Fibroblast of lung (primary cell): ENCODE measurements around the gene RIPOR3. TPM values are rescaled to one million over a fixed set of nuclear protein-coding genes. Genes with fewer than 3 reads are reported as not detected.

ENCODE experiments used
- DNase-seq, 2 donors: peaks; one replicate each; pipeline versions ENCODE4 v3.0.0 to v3.0.0-alpha.2; 2010; ENCODE audit warnings: low read depth in 2 of 2
- H2AFZ ChIP-seq: 2 replicates; pipeline ENCODE4 v1.5.1; 2012; ENCODE audit warnings: low read length, control low read depth, inconsistent platforms
- H3K27ac ChIP-seq: 2 replicates; pipeline ENCODE4 v1.5.1; 2011; ENCODE audit warnings: low read length, control low read depth; ENCODE audit not compliant: insufficient read depth
- H3K27me3 ChIP-seq: 2 replicates; pipeline ENCODE4 v1.5.1; 2011; ENCODE audit warnings: mild to moderate bottlenecking, low read length; ENCODE audit not compliant: control insufficient read depth, insufficient read depth
- H3K36me3 ChIP-seq: 2 replicates; pipeline ENCODE4 v1.5.1; 2011; ENCODE audit warnings: low read length; ENCODE audit not compliant: control insufficient read depth, insufficient read depth
- H3K4me1 ChIP-seq: 2 replicates; pipeline ENCODE4 v1.5.1; 2011; ENCODE audit warnings: low read length; ENCODE audit not compliant: control insufficient read depth, insufficient read depth; ENCODE audit errors: extremely low read depth
- H3K4me2 ChIP-seq: 2 replicates; pipeline ENCODE4 v1.5.1; 2011; ENCODE audit warnings: low read length, control low read depth; ENCODE audit not compliant: insufficient read depth; ENCODE audit errors: extremely low read depth
- H3K4me3 ChIP-seq, 4 experiments: fragments of 200-600 bp in 1 of 4; sonication (generic) in 1 of 4; replicated peaks in 1 of 4; 2 replicates each; pipeline ENCODE4 v1.5.1; 2011 to 2016; ENCODE audit warnings: low read length in 4 of 4, low read depth in 3 of 4, mild to moderate bottlenecking in 3 of 4, control low read depth in 2 of 4, inconsistent platforms in 1 of 4, mixed read lengths in 1 of 4; ENCODE audit not compliant: insufficient read depth in 1 of 4; ENCODE audit errors: control extremely low read depth in 1 of 4
- H3K79me2 ChIP-seq: 2 replicates; pipeline ENCODE4 v1.5.1; 2012; ENCODE audit warnings: mild to moderate bottlenecking, low read length, inconsistent platforms; ENCODE audit not compliant: control insufficient read depth, insufficient read depth
- H3K9ac ChIP-seq: 2 replicates; pipeline ENCODE4 v1.5.1; 2011; ENCODE audit warnings: mild to moderate bottlenecking, low read length, control low read depth; ENCODE audit not compliant: insufficient read depth
- H3K9me3 ChIP-seq: 2 replicates; pipeline ENCODE4 v1.5.1; 2012; ENCODE audit warnings: low read depth, low read length; ENCODE audit not compliant: control insufficient read depth, insufficient read depth
- H4K20me1 ChIP-seq: 2 replicates; pipeline ENCODE4 v1.5.1; 2011; ENCODE audit warnings: low read length; ENCODE audit not compliant: control insufficient read depth, insufficient read depth; ENCODE audit errors: extremely low read depth
- CTCF ChIP-seq, 2 donors: IDR thresholded peaks in 1 of 2; conservative IDR thresholded peaks in 1 of 2; 1 replicate in 1 of 2; 2 replicates in 1 of 2; pipeline ENCODE4 v1.5.1; 2011 to 2012; ENCODE audit warnings: low read length in 2 of 2, control low read depth in 1 of 2, inconsistent platforms in 1 of 2, low read depth in 1 of 2, mild to moderate bottlenecking in 1 of 2
- EZH2 ChIP-seq: IDR thresholded peaks from 2 replicates; pipeline ENCODE4 v1.5.1; 2012; ENCODE audit warnings: low read length, control low read depth, mild to moderate bottlenecking; ENCODE audit errors: missing control alignments
- polyA plus RNA-seq, 2 donors: library from polyadenylated mRNA; depleted of rRNA in 1 of 2; stranded (reverse) in 1 of 2; unstranded in 1 of 2; fragments of >200 nt; gene quantifications; 2 replicates each; pipeline ENCODE4 v1.2.1, GENCODE V29; 2011 to 2012; ENCODE audit warnings: missing spikeins in 1 of 2
- total RNA-seq: library from RNA; depleted of rRNA; stranded (reverse); fragments of >200 nt; gene quantifications from 2 replicates; pipeline ENCODE4 v1.2.1, GENCODE V29; 2014

Gene RIPOR3
- total and polyA plus RNA-seq, 2 donors (not counting 1 experiment from before 2014, with no cell fraction given): 2.0 to 4.1 TPM

DNA sequence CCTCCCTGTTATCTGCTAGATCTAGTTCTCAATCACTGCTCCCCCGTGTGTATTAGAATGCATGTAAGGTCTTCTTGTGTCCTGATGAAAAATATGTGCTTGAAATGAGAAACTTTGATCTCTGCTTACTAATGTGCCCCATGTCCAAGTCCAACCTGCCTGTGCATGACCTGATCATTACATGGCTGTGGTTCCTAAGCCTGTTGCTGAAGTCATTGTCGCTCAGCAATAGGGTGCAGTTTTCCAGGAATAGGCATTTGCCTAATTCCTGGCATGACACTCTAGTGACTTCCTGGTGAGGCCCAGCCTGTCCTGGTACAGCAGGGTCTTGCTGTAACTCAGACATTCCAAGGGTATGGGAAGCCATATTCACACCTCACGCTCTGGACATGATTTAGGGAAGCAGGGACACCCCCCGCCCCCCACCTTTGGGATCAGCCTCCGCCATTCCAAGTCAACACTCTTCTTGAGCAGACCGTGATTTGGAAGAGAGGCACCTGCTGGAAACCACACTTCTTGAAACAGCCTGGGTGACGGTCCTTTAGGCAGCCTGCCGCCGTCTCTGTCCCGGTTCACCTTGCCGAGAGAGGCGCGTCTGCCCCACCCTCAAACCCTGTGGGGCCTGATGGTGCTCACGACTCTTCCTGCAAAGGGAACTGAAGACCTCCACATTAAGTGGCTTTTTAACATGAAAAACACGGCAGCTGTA, 107.7 kb downstream of the RIPOR3 start:
- no peak for TF ChIP-seq CTCF (conservative IDR thresholded peaks at IDR 0.05 in 1 of 2, IDR thresholded peaks at IDR 0.05 in 1 of 2; ENCODE audit: low read depth in 1 of 2, low read length in 2 of 2)
- TF ChIP-seq EZH2: no peak
- peaks cover 24% of the 10 kb centered on the region for H3K36me3 ChIP-seq
- no peak overlapping the region for H3K4me3 ChIP-seq
- no peaks in the 10 kb centered on the region for H4K20me1 ChIP-seq
- H3K27me3 ChIP-seq: no peaks in the 10 kb centered on the region
- no peak overlapping the region for H2AFZ ChIP-seq
- H3K27ac ChIP-seq: no peak overlapping the region
- no peak overlapping the region for H3K4me2 ChIP-seq
- no peak overlapping the region for H3K9ac ChIP-seq
- no peak for DNase-seq
- no peaks in the 10 kb centered on the region for H3K9me3 ChIP-seq
- no peaks in the 10 kb centered on the region for H3K79me2 ChIP-seq
- H3K4me1 ChIP-seq: no peaks in the 10 kb centered on the region

- Histone ChIP-seq H3K27ac (no peak overlapping the region), H3K4me3 (no peak overlapping the region), H3K4me1 (no peaks in the 10 kb centered on the region), H3K27me3 (no peaks in the 10 kb centered on the region), H3K9me3 (no peaks in the 10 kb centered on the region), H3K4me2 (no peak overlapping the region), H3K79me2 (no peaks in the 10 kb centered on the region), H3K9ac (no peak overlapping the region), H3K36me3 (peaks cover 26% of the 10 kb centered on the region), H2AFZ (no peak overlapping the region), H4K20me1 (no peaks in the 10 kb centered on the region)
- TF ChIP-seq CTCF (conservative IDR thresholded peaks at IDR 0.05 in 1 of 2, IDR thresholded peaks at IDR 0.05 in 1 of 2; ENCODE audit: low read depth in 1 of 2, low read length in 2 of 2) (no peak), EZH2 (no peak)
- no peak for DNase-seq
Measured at GRCh38 chr20:50582591-50583234, 108.6 kb downstream of the RIPOR3 start.

GRCh38 chr20:50582092-50582491, 109.2 kb downstream of the RIPOR3 start:
- H3K4me1 ChIP-seq: no peaks in the 10 kb centered on the region
- no peak overlapping the region for H3K27ac ChIP-seq
- H3K79me2 ChIP-seq: no peaks in the 10 kb centered on the region
- H4K20me1 ChIP-seq: no peaks in the 10 kb centered on the region
- no peak overlapping the region for H3K4me2 ChIP-seq
- TF ChIP-seq EZH2 (no peak), CTCF (conservative IDR thresholded peaks at IDR 0.05 in 1 of 2, IDR thresholded peaks at IDR 0.05 in 1 of 2; ENCODE audit: low read depth in 1 of 2, low read length in 2 of 2) (no peak)
- DNase-seq: no peak
- H2AFZ ChIP-seq: no peak overlapping the region
- H3K36me3 ChIP-seq: peaks cover 26% of the 10 kb centered on the region
- no peak overlapping the region for H3K4me3 ChIP-seq
- no peak overlapping the region for H3K9ac ChIP-seq
- H3K27me3 ChIP-seq: no peaks in the 10 kb centered on the region
- H3K9me3 ChIP-seq: no peaks in the 10 kb centered on the region
